HEK293T (cell line): ENCODE data around the gene SLC45A1.

Experiments
- BHLHE40 ChIP-seq: fragments of 450-650 bp; IDR thresholded peaks from 2 replicates; pipeline ENCODE4 v1.6.1; 2016; ENCODE audit warnings: mild to moderate bottlenecking, moderate library complexity, borderline replicate concordance
- ELF4 ChIP-seq: fragments of 450-650 bp; IDR thresholded peaks from 2 replicates; pipeline ENCODE4 v1.6.1; 2017; ENCODE audit warnings: antibody characterized with exemption
- FOXA1 ChIP-seq: fragments of 450-650 bp; IDR thresholded peaks from 2 replicates; pipeline ENCODE4 v1.6.1; 2016; ENCODE audit warnings: mild to moderate bottlenecking
- FOXK2 ChIP-seq: fragments of 450-650 bp; IDR thresholded peaks from 2 replicates; pipeline ENCODE4 v1.6.1; 2016; ENCODE audit warnings: mild to moderate bottlenecking
- FOXM1 ChIP-seq: fragments of 450-650 bp; IDR thresholded peaks from 2 replicates; pipeline ENCODE4 v1.6.1; 2017; ENCODE audit warnings: mild to moderate bottlenecking, borderline replicate concordance
- HDGF ChIP-seq: fragments of 450-650 bp; IDR thresholded peaks from 2 replicates; pipeline ENCODE4 v1.6.1; 2017; ENCODE audit warnings: antibody characterized with exemption, borderline replicate concordance
- NFRKB ChIP-seq: fragments of 450-650 bp; IDR thresholded peaks from 2 replicates; pipeline ENCODE4 v1.6.1; 2016; ENCODE audit warnings: mild to moderate bottlenecking, moderate library complexity
- SP1 ChIP-seq: fragments of 450-650 bp; IDR thresholded peaks from 2 replicates; pipeline ENCODE4 v1.6.1; 2017
- ZNF384 ChIP-seq: fragments of 450-650 bp; IDR thresholded peaks from 2 replicates; pipeline ENCODE4 v1.6.1; 2016

- no peak for TF ChIP-seq BHLHE40
- no peak for TF ChIP-seq SP1
- TF ChIP-seq FOXA1, result no peak
- no peak for TF ChIP-seq FOXM1
- TF ChIP-seq HDGF, result no peak
- TF ChIP-seq ZNF384, result no peak
- TF ChIP-seq NFRKB, result no peak
- TF ChIP-seq ELF4, result no peak
- TF ChIP-seq FOXK2, result no peak
Measured at GRCh38 chr1:8328271-8328670, 10.4 kb downstream of the SLC45A1 start.
